Thyroid gland (tissue), 4 donors: Measurements from ENCODE around the gene TIGAR.

Experiments
- POLR2A ChIP-seq, 2 donors: fragments of 450-650 bp; IDR thresholded peaks; one replicate each; pipeline ENCODE4 v1.6.1; 2017; ENCODE audit warnings: antibody characterized with exemption in 2 of 2, mild to moderate bottlenecking in 2 of 2, moderate library complexity in 1 of 2
- TF ChIP-seq, protein P1 (sequence below), 6 experiments: fragments of 200-600 bp in 3 of 6; fragments of 450-650 bp in 3 of 6; sonication (generic) in 3 of 6; IDR thresholded peaks; one replicate each; pipeline ENCODE4 v1.5.1; 2016 to 2019; ENCODE audit warnings: antibody characterized with exemption in 6 of 6, mild to moderate bottlenecking in 2 of 6, inconsistent platforms in 1 of 6, moderate library complexity in 1 of 6

DNA sequence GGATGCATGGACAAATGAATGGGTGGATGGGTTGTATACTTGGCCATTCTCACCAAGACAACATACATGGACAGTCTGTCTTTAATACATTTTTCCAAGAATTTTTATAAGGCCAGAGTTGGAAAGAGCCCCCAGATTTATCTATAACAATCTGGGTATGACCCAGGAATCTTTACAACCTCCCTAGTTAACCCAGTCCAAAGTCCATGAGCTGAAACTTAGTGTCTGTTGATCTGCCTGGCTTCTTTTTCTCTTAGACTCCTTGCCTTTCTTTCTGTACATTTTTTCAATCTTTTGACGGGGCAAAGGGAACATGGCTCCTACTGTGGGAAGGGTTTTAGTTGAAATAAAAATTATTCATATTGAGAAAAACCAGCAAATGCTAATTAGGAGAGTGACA, 57.8 kb downstream of the TIGAR start:
- TF ChIP-seq, protein P1, sequence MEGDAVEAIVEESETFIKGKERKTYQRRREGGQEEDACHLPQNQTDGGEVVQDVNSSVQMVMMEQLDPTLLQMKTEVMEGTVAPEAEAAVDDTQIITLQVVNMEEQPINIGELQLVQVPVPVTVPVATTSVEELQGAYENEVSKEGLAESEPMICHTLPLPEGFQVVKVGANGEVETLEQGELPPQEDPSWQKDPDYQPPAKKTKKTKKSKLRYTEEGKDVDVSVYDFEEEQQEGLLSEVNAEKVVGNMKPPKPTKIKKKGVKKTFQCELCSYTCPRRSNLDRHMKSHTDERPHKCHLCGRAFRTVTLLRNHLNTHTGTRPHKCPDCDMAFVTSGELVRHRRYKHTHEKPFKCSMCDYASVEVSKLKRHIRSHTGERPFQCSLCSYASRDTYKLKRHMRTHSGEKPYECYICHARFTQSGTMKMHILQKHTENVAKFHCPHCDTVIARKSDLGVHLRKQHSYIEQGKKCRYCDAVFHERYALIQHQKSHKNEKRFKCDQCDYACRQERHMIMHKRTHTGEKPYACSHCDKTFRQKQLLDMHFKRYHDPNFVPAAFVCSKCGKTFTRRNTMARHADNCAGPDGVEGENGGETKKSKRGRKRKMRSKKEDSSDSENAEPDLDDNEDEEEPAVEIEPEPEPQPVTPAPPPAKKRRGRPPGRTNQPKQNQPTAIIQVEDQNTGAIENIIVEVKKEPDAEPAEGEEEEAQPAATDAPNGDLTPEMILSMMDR (IDR thresholded peaks at IDR 0.05) = no peak
- no peak for TF ChIP-seq POLR2A (IDR thresholded peaks at IDR 0.05)
